ENCODE measurements around the gene CYBC1.

CYBC1 gene

DNA sequence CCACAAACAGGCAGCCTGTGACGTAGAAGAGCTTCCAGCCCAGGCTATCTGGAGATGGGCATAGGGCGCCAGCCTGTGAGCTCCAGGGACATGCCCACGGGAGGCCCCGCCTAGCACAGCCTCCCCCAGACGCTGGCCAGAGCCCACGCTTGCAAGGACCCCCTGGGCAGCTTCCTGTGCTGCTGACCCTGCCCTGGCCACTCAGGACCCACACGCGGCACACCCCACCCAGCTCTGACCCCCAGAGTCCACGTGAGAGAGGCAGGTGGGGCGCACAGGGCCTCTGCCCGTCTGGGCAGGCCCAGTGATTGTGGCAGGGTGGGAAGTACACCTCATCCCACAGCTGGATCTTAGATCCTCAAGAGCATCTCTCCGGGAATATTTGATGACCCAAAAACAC, 3.9 kb downstream of the CYBC1 start:
- Histone ChIP-seq H3K9ac (ENCODE audit: insufficient read length, low read depth) (no peak overlapping the region), H3K27me3 (ENCODE audit: insufficient read depth, insufficient read length) (no peaks in the 10 kb centered on the region), H3K36me3 (ENCODE audit: insufficient read depth, insufficient read length, low read length) (peaks cover 59% of the 10 kb centered on the region), H3K4me1 (ENCODE audit: insufficient read depth, insufficient read length) (peaks cover 11% of the 10 kb centered on the region), H3K4me3 (ENCODE audit: insufficient read length, low read depth) (no peak overlapping the region), H3K9me3 (ENCODE audit: insufficient read depth, low read length) (peaks cover 6% of the 10 kb centered on the region; the same call in 1 of the 2 replicates)
- no peak for DNase-seq (ENCODE audit: low read depth, low spot score)
- TF ChIP-seq YY1 (IDR thresholded peaks at IDR 0.05; ENCODE audit: insufficient read depth, insufficient read length): no peak
- no peak for TF ChIP-seq ZNF274 (IDR thresholded peaks at IDR 0.05; ENCODE audit: low read depth, low read length)
- TF ChIP-seq SUZ12 (IDR thresholded peaks at IDR 0.05; ENCODE audit: extremely low read depth, insufficient read depth, insufficient read length): no peak

GRCh38 chr17:82446124-82446523, 4.4 kb downstream of the CYBC1 start:
- H3K4me1 ChIP-seq (ENCODE audit: insufficient read depth, insufficient read length): peaks cover 11% of the 10 kb centered on the region
- H3K9ac ChIP-seq (ENCODE audit: insufficient read length, low read depth): no peak overlapping the region
- H3K27me3 ChIP-seq (ENCODE audit: insufficient read depth, insufficient read length): no peaks in the 10 kb centered on the region
- peaks cover 60% of the 10 kb centered on the region for H3K36me3 ChIP-seq (ENCODE audit: insufficient read depth, insufficient read length, low read length)
- no peak overlapping the region for H3K4me3 ChIP-seq (ENCODE audit: insufficient read length, low read depth)
- no peak for TF ChIP-seq SUZ12 (IDR thresholded peaks at IDR 0.05; ENCODE audit: extremely low read depth, insufficient read depth, insufficient read length)
- TF ChIP-seq ZNF274 (IDR thresholded peaks at IDR 0.05; ENCODE audit: low read depth, low read length): no peak
- no peak for TF ChIP-seq YY1 (IDR thresholded peaks at IDR 0.05; ENCODE audit: insufficient read depth, insufficient read length)
- H3K9me3 ChIP-seq (ENCODE audit: insufficient read depth, low read length): peaks cover under 1% of the 10 kb centered on the region; the same call in 1 of the 2 replicates
- DNase-seq (ENCODE audit: low read depth, low spot score): no peak

DNA sequence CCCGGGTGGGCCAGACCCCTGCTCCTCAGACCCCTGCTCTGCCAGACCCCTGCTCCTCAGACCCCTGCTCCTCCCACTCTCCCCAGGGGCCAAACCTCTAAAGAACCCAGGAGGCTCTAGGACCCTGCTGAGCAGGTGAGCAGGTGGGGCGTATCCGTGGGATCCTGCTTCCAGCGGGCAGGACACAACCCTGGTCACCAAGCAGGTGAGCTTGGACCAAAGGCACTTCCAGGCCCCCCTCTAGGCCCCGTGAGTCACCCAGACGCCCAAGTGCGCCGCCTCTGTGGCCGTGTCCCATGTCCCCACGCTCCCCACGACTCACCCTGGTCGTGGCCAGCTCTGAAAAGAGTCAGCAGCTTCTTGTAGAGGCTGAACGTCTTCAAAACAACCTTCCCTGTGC, 5.0 kb downstream of the CYBC1 start:
- Histone ChIP-seq H3K27me3 (ENCODE audit: insufficient read depth, insufficient read length) (no peaks in the 10 kb centered on the region), H3K9me3 (ENCODE audit: insufficient read depth, low read length) (no peaks in the 10 kb centered on the region), H3K9ac (ENCODE audit: insufficient read length, low read depth) (no peak overlapping the region), H3K4me3 (ENCODE audit: insufficient read length, low read depth) (no peak overlapping the region), H3K4me1 (ENCODE audit: insufficient read depth, insufficient read length) (peaks cover 11% of the 10 kb centered on the region), H3K36me3 (ENCODE audit: insufficient read depth, insufficient read length, low read length) (peaks cover 61% of the 10 kb centered on the region)
- TF ChIP-seq SUZ12 (IDR thresholded peaks at IDR 0.05; ENCODE audit: extremely low read depth, insufficient read depth, insufficient read length): no peak
- TF ChIP-seq YY1 (IDR thresholded peaks at IDR 0.05; ENCODE audit: insufficient read depth, insufficient read length): no peak
- TF ChIP-seq ZNF274 (IDR thresholded peaks at IDR 0.05; ENCODE audit: low read depth, low read length): no peak
- no peak for DNase-seq (ENCODE audit: low read depth, low spot score)

- Histone ChIP-seq H3K9ac (ENCODE audit: insufficient read length, low read depth) (no peak overlapping the region), H3K4me3 (ENCODE audit: insufficient read length, low read depth) (no peak overlapping the region), H3K9me3 (ENCODE audit: insufficient read depth, low read length) (no peaks in the 10 kb centered on the region), H3K4me1 (ENCODE audit: insufficient read depth, insufficient read length) (peaks cover 11% of the 10 kb centered on the region), H3K36me3 (ENCODE audit: insufficient read depth, insufficient read length, low read length) (peaks cover 65% of the 10 kb centered on the region), H3K27me3 (ENCODE audit: insufficient read depth, insufficient read length) (no peaks in the 10 kb centered on the region)
- no peak for TF ChIP-seq SUZ12 (IDR thresholded peaks at IDR 0.05; ENCODE audit: extremely low read depth, insufficient read depth, insufficient read length)
- no peak for TF ChIP-seq YY1 (IDR thresholded peaks at IDR 0.05; ENCODE audit: insufficient read depth, insufficient read length)
- no peak for TF ChIP-seq ZNF274 (IDR thresholded peaks at IDR 0.05; ENCODE audit: low read depth, low read length)
- DNase-seq (ENCODE audit: low read depth, low spot score): no peak
Observed at GRCh38 chr17:82444941-82445521, 5.5 kb downstream of the CYBC1 start.

DNA sequence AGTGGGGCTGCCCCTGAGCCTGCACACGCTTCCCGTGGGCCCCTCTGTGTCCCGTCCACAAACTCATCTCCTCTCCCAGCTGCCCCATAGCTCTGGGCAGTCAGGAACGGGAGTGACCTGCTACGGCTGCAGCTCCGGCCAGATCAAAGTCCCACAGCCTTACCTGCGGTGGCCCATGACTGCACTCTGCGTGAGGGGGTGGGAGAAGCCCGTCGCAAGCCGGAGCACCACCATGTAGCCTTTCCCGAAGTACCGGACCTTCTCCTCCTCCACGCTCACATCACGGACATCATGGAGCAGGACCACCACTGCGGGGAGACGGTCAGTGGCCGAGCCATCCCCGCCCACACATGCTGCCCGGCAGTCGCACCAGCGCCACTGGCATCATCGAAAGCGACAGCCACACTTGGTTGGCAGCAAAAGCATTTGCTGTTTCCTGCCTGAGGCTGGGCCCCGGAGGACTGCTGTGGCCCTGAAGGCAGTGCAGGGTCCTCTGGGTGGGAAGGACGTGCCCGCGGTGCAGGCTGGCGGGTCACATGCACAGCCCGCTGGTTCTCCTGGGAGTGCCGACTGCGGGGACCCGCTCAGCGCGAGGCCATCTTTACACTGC, 6.2 kb downstream of the CYBC1 start:
- no peaks in the 10 kb centered on the region for H3K9me3 ChIP-seq (ENCODE audit: insufficient read depth, low read length)
- no peak overlapping the region for H3K9ac ChIP-seq (ENCODE audit: insufficient read length, low read depth)
- DNase-seq (ENCODE audit: low read depth, low spot score): no peak
- peaks cover 67% of the 10 kb centered on the region for H3K36me3 ChIP-seq (ENCODE audit: insufficient read depth, insufficient read length, low read length)
- H3K4me3 ChIP-seq (ENCODE audit: insufficient read length, low read depth): no peak overlapping the region
- peaks cover 11% of the 10 kb centered on the region for H3K4me1 ChIP-seq (ENCODE audit: insufficient read depth, insufficient read length)
- TF ChIP-seq ZNF274 (IDR thresholded peaks at IDR 0.05; ENCODE audit: low read depth, low read length) (no peak), SUZ12 (IDR thresholded peaks at IDR 0.05; ENCODE audit: extremely low read depth, insufficient read depth, insufficient read length) (no peak), YY1 (IDR thresholded peaks at IDR 0.05; ENCODE audit: insufficient read depth, insufficient read length) (no peak)
- no peaks in the 10 kb centered on the region for H3K27me3 ChIP-seq (ENCODE audit: insufficient read depth, insufficient read length)

DNA sequence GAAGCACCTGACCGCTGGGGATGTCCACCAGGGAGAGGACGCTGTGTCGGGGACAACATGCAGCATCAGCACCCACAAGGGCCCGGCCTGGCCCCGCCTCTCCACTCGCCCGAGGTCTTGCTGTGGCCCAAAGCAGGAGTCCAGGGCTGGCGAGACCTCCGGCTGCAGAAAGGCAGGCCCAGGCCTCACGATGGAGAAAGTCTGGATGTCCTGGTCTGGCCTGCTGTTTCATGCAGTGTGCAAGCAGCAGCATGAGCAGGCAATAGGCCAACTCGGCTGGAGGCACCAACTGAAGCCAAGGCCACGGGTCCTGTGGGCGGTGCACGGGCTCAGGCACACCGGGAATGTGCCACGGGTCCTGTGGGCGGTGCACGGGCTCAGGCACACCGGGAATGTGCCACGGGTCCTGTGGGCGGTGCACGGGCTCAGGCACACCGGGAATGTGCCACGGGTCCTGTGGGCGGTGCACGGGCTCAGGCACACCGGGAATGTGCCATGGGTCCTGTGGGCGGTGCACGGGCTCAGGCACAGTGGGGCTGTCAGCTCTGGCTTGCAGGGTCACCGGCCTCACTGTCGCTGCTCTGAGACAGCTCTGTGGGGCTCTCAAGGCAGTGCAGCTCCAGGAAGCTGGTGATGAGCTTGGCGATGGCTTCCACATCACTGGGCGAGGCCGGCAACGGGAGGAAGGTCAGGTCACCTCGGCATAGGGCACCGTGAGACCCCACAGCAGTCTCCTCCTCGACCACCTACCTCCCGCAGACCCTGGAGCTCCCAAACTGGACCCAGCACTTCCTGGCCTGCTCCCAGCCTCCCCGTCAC, 6.9 kb downstream of the CYBC1 start:
- DNase-seq (ENCODE audit: low read depth, low spot score): no peak
- Histone ChIP-seq H3K36me3 (ENCODE audit: insufficient read depth, insufficient read length, low read length) (peaks cover 65% of the 10 kb centered on the region), H3K4me3 (ENCODE audit: insufficient read length, low read depth) (no peak overlapping the region), H3K27me3 (ENCODE audit: insufficient read depth, insufficient read length) (no peaks in the 10 kb centered on the region), H3K9me3 (ENCODE audit: insufficient read depth, low read length) (no peaks in the 10 kb centered on the region), H3K9ac (ENCODE audit: insufficient read length, low read depth) (no peak overlapping the region), H3K4me1 (ENCODE audit: insufficient read depth, insufficient read length) (peaks cover 13% of the 10 kb centered on the region)
- no peak for TF ChIP-seq ZNF274 (IDR thresholded peaks at IDR 0.05; ENCODE audit: low read depth, low read length)
- no peak for TF ChIP-seq YY1 (IDR thresholded peaks at IDR 0.05; ENCODE audit: insufficient read depth, insufficient read length)
- TF ChIP-seq SUZ12 (IDR thresholded peaks at IDR 0.05; ENCODE audit: extremely low read depth, insufficient read depth, insufficient read length): no peak

Measured in NT2/D1 (cell line).